Endothelial cell of umbilical vein (primary cell): Measurements from ENCODE around the gene ACYP2. TPM values are rescaled to one million over a fixed set of nuclear protein-coding genes. Genes with fewer than 3 reads are reported as not detected.

Source experiments
- BruUV-seq: library from RNA; stranded (reverse); fragments of 400-500 nt; replicated peaks from 2 replicates; lab custom pipeline; 2021; lab: Mats Ljungman, UMichigan
- CTCF ChIA-PET: fragments of 300-600, 350-600 bp; sonication (Branson Sonifier 250); formaldehyde crosslinking; loops from one replicate; lab custom pipeline; 2021; ENCODE audit warnings: antibody characterized with exemption, inconsistent platforms; lab: Charles Lee
- POLR2A ChIA-PET: fragments of 300-600, 350-600 bp; sonication (Branson Sonifier 250); formaldehyde crosslinking; loops from one replicate; lab custom pipeline; 2021; ENCODE audit warnings: antibody characterized with exemption, inconsistent platforms; lab: Charles Lee
- DNase-seq: peaks from one replicate; pipeline ENCODE4 v3.0.0-alpha.2; 2011; ENCODE audit warnings: low read depth, low spot score
- FAIRE-seq: peaks from 2 replicates; lab custom pipeline; 2011; peaks lifted over from hg19 to GRCh38; lab: Jason Lieb, UNC
- H2AFZ ChIP-seq: 2 replicates; pipeline ENCODE4 v1.6.0; 2012; ENCODE audit warnings: low read depth, low read length, control low read depth, inconsistent platforms
- H3K27ac ChIP-seq: 2 replicates; pipeline ENCODE4 v1.5.1; 2011; ENCODE audit warnings: low read depth, mild to moderate bottlenecking, control low read depth, low read length, moderate library complexity; ENCODE audit not compliant: insufficient read depth
- H3K27me3 ChIP-seq, 2 experiments: 2 replicates each; pipeline versions ENCODE4 v1.6.0 to v1.6.1; 2011; ENCODE audit warnings: low read length in 2 of 2, mixed read lengths in 1 of 2; ENCODE audit not compliant: control insufficient read depth in 2 of 2, insufficient read depth in 2 of 2
- H3K36me3 ChIP-seq, 2 experiments: 2 replicates in 1 of 2; 3 replicates in 1 of 2; pipeline ENCODE4 v1.5.1; 2011; ENCODE audit warnings: low read length in 2 of 2, mild to moderate bottlenecking in 1 of 2, moderate library complexity in 1 of 2; ENCODE audit not compliant: control insufficient read depth in 2 of 2, insufficient read depth in 2 of 2; ENCODE audit errors: extremely low read depth in 1 of 2
- H3K4me1 ChIP-seq: 3 replicates; pipeline ENCODE4 v1.5.1; 2011; ENCODE audit warnings: mild to moderate bottlenecking, low read length; ENCODE audit not compliant: control insufficient read depth, insufficient read depth; ENCODE audit errors: extremely low read depth
- H3K4me2 ChIP-seq: 2 replicates; pipeline ENCODE4 v1.6.1; 2011; ENCODE audit warnings: low read length, control low read depth, mixed read lengths; ENCODE audit not compliant: insufficient read depth
- H3K4me3 ChIP-seq, 3 experiments: fragments of 200-600 bp in 1 of 3; sonication (generic), shearing (Covaris generic) in 1 of 3; replicated peaks in 1 of 3; 2 replicates each; pipeline ENCODE4 v1.5.1; 2011 to 2016; ENCODE audit warnings: control low read depth in 3 of 3, low read length in 3 of 3, mild to moderate bottlenecking in 2 of 3, inconsistent platforms in 1 of 3, low read depth in 1 of 3, moderate library complexity in 1 of 3; ENCODE audit not compliant: insufficient read depth in 1 of 3
- H3K79me2 ChIP-seq: 2 replicates; pipeline ENCODE4 v1.6.0; 2012; ENCODE audit warnings: low read length, inconsistent platforms; ENCODE audit not compliant: control insufficient read depth, insufficient read depth
- H3K9ac ChIP-seq: replicated peaks from 2 replicates; pipeline ENCODE3; 2011; ENCODE audit warnings: low read length, control low read depth; ENCODE audit not compliant: insufficient read depth; ENCODE audit errors: extremely low read depth
- H3K9me1 ChIP-seq: replicated peaks from 3 replicates; pipeline ENCODE4 v1.6.0; 2011; ENCODE audit warnings: mild to moderate bottlenecking, low read length; ENCODE audit not compliant: control insufficient read depth, insufficient read depth; ENCODE audit errors: extremely low read depth
- H3K9me3 ChIP-seq: replicated peaks from 2 replicates; pipeline ENCODE4 v1.5.1; 2012; ENCODE audit warnings: low read length, inconsistent platforms; ENCODE audit not compliant: control insufficient read depth, insufficient read depth
- H4K20me1 ChIP-seq: replicated peaks from 2 replicates; pipeline ENCODE3; 2011; ENCODE audit warnings: mild to moderate bottlenecking, low read length; ENCODE audit not compliant: control insufficient read depth, insufficient read depth; ENCODE audit errors: extremely low read depth
- CTCF ChIP-seq, 2 donors: IDR thresholded peaks; 1 replicate in 1 of 2; 2 replicates in 1 of 2; pipeline ENCODE4 v1.5.1; 2011; ENCODE audit warnings: low read length in 2 of 2, mild to moderate bottlenecking in 2 of 2, moderate library complexity in 2 of 2, control low read depth in 1 of 2, inconsistent platforms in 1 of 2, low read depth in 1 of 2; ENCODE audit not compliant: insufficient read depth in 1 of 2; ENCODE audit errors: extremely low read depth in 1 of 2
- EZH2 ChIP-seq: IDR thresholded peaks from 2 replicates; pipeline ENCODE4 v1.6.1; 2012; ENCODE audit warnings: borderline replicate concordance, low read depth, mild to moderate bottlenecking, moderate library complexity, low read length, inconsistent platforms; ENCODE audit not compliant: severe bottlenecking
- FOS ChIP-seq: IDR thresholded peaks from 2 replicates; pipeline ENCODE4 v1.6.1; 2011; ENCODE audit warnings: mild to moderate bottlenecking, low read length, moderate library complexity, borderline replicate concordance; ENCODE audit not compliant: insufficient read depth
- GATA2 ChIP-seq: IDR thresholded peaks from 2 replicates; pipeline ENCODE4 v1.7.0; 2011; ENCODE audit warnings: low read depth, mild to moderate bottlenecking, moderate library complexity, mixed read lengths, low read length; ENCODE audit not compliant: insufficient read length, insufficient read depth
- JUN ChIP-seq: IDR thresholded peaks from 2 replicates; pipeline ENCODE4 v1.6.1; 2011; ENCODE audit warnings: borderline replicate concordance, low read depth; ENCODE audit not compliant: insufficient read length, insufficient read depth
- MAX ChIP-seq: IDR thresholded peaks from 2 replicates; pipeline ENCODE4 v1.6.1; 2011; ENCODE audit not compliant: insufficient read depth, insufficient read length
- MYC ChIP-seq: IDR thresholded peaks from one replicate; pipeline ENCODE4 v1.6.1; 2011; ENCODE audit warnings: mild to moderate bottlenecking, low read depth, low read length
- POLR2A ChIP-seq: IDR thresholded peaks from 2 replicates; pipeline ENCODE4 v1.6.1; 2012; ENCODE audit warnings: low read depth, mild to moderate bottlenecking, control low read depth, low read length
- POLR2AphosphoS5 ChIP-seq: IDR thresholded peaks from 2 replicates; pipeline ENCODE4 v1.6.1; 2012; ENCODE audit warnings: low read depth, mild to moderate bottlenecking, control low read depth, low read length, moderate library complexity; ENCODE audit not compliant: insufficient read depth
- dilution Hi-C: fragments of 300-500 bp; cut with MboI; formaldehyde crosslinking; loops from one replicate; pipeline ENCODE4 v1.15.0; 2019; ENCODE audit warnings: low sequenced_read_pairs; ENCODE audit not compliant: extremely low pct_ligation_motif_present
- intact Hi-C: fragments of 100-400 bp; cut with micrococcal nuclease; formaldehyde crosslinking; loops from one replicate; pipeline ENCODE4 v1.10.0; 2022
- polyA plus RNA-seq, 4 experiments: library from polyadenylated mRNA; depleted of rRNA in 3 of 4; stranded (reverse) in 3 of 4; unstranded in 1 of 4; fragments of >200 nt; gene quantifications; 2 replicates each; pipeline versions ENCODE4 v1.2.1 to v1.2.3, GENCODE V29; 2011 to 2012; ENCODE audit warnings: missing spikeins in 1 of 4
- total RNA-seq: library from RNA; stranded (reverse); gene quantifications from 2 replicates; pipeline ENCODE4 v1.2.3, GENCODE V29; 2021

The ACYP2 gene
- total and polyA plus RNA-seq, 2 donors (not counting 3 experiments of a cell fraction or from before 2014, with no cell fraction given), result 3.9 to 7.9 TPM

GRCh38 chr2:54077088-54077900, 38.1 kb upstream of the ACYP2 start:
- H3K9me3 ChIP-seq, result no peaks in the 10 kb centered on the region
- peaks cover 0 to 3% of the 10 kb centered on the region in 2 experiments for H3K27me3 ChIP-seq
- no peak overlapping the region for H3K9ac ChIP-seq
- H3K36me3 ChIP-seq, result no peaks in the 10 kb centered on the region
- H4K20me1 ChIP-seq, result no peaks in the 10 kb centered on the region
- BruUV-seq, result no TSS peak
- FAIRE-seq (no peak), DNase-seq (no peak)
- TF ChIP-seq GATA2 (no peak), CTCF (IDR thresholded peaks at IDR 0.05; ENCODE audit: extremely low read depth in 1 of 2, insufficient read depth in 1 of 2, low read depth in 1 of 2, low read length in 2 of 2) (no peak), POLR2A (no peak), POLR2AphosphoS5 (no peak), JUN (no peak), MAX (no peak), MYC (no peak), EZH2 (no peak), FOS (no peak)
- dilution Hi-C loops (no loop called here), intact Hi-C loops (no loop called here)
- CTCF ChIA-PET, result interaction anchor here (0.6 kb wide), 1 partner anchor 73 kb away, joined by 3 read pairs; no protein-coding TSS in a partner anchor
- H3K79me2 ChIP-seq, result no peaks in the 10 kb centered on the region
- no peak overlapping the region for H3K4me3 ChIP-seq
- POLR2A ChIA-PET, result no interaction called here
- no peak overlapping the region for H3K4me2 ChIP-seq
- peaks cover 2% of the 10 kb centered on the region for H3K4me1 ChIP-seq
- no peaks in the 10 kb centered on the region for H3K9me1 ChIP-seq
- no peak overlapping the region for H2AFZ ChIP-seq
- H3K27ac ChIP-seq, result no peak overlapping the region
